K562 (cell line): ENCODE measurements around the gene SH3BGRL3. TPM values are rescaled to one million over a fixed set of nuclear protein-coding genes. Genes with fewer than 3 reads are reported as not detected.

ENCODE experiments used
- AFF1 ChIP-seq, 2 experiments: fragments of 450-650 bp; IDR thresholded peaks; 2 replicates each; pipeline ENCODE4 v1.6.1; 2018; ENCODE audit warnings: mild to moderate bottlenecking in 2 of 2, low read depth in 1 of 2; ENCODE audit not compliant: partially characterized antibody in 2 of 2
- ASH1L ChIP-seq: fragments of 450-650 bp; IDR thresholded peaks from 2 replicates; pipeline ENCODE4 v1.6.1; 2018; ENCODE audit warnings: borderline replicate concordance, mild to moderate bottlenecking, low read depth; ENCODE audit not compliant: partially characterized antibody
- DNMT1 ChIP-seq: fragments of 450-650 bp; IDR thresholded peaks from 2 replicates; pipeline ENCODE4 v1.6.1; 2016; ENCODE audit warnings: antibody characterized with exemption, mild to moderate bottlenecking
- FIP1L1 ChIP-seq: fragments of 200-400 bp; formaldehyde crosslinking; IDR thresholded peaks from 2 replicates; pipeline ENCODE4 v1.6.1; 2018; ENCODE audit warnings: mild to moderate bottlenecking, low read depth, low read length; ENCODE audit not compliant: poor library complexity, severe bottlenecking
- FOXK1 ChIP-seq: sonication (generic); formaldehyde crosslinking; IDR thresholded peaks from 2 replicates; pipeline ENCODE4 v1.8.0; 2022; ENCODE audit warnings: missing genetic modification reagents, mild to moderate bottlenecking, borderline replicate concordance
- FOXO4 ChIP-seq: fragments of 450-650 bp; formaldehyde crosslinking; IDR thresholded peaks from 2 replicates; pipeline ENCODE4 v1.4.0; 2020; ENCODE audit warnings: mild to moderate bottlenecking, moderate library complexity
- MLX ChIP-seq, 2 experiments: fragments of 450-650 bp in 1 of 2; sonication (generic) in 1 of 2; formaldehyde crosslinking; conservative IDR thresholded peaks; 2 replicates each; pipeline versions ENCODE4 v1.4.0 to v1.8.1; 2020 to 2022; ENCODE audit warnings: mild to moderate bottlenecking in 1 of 2, missing genetic modification reagents in 1 of 2
- NELFE ChIP-seq: IDR thresholded peaks from 2 replicates; pipeline ENCODE4 v1.6.1; 2011; ENCODE audit warnings: mild to moderate bottlenecking; ENCODE audit not compliant: insufficient read depth, insufficient read length
- PTBP1 ChIP-seq: fragments of 200-400 bp; formaldehyde crosslinking; IDR thresholded peaks from 2 replicates; pipeline ENCODE4 v1.6.1; 2017; ENCODE audit warnings: low read depth, low read length
- STAG1 ChIP-seq: sonication (generic); formaldehyde crosslinking; IDR thresholded peaks from 2 replicates; pipeline ENCODE4 v1.5.0; 2020; ENCODE audit warnings: missing genetic modification reagents, borderline replicate concordance
- TRIM28 ChIP-seq: fragments of 450-650 bp; IDR thresholded peaks from 2 replicates; pipeline ENCODE4 v1.6.1; 2017
- USF1 ChIP-seq: sonication (generic); formaldehyde crosslinking; IDR thresholded peaks from 2 replicates; pipeline ENCODE4 v1.9.0; 2022; ENCODE audit warnings: mild to moderate bottlenecking, missing genetic modification reagents
- XRCC3 ChIP-seq: fragments of 450-650 bp; IDR thresholded peaks from 2 replicates; pipeline ENCODE4 v1.6.1; 2017; ENCODE audit warnings: mild to moderate bottlenecking, moderate library complexity
- ZNF655 ChIP-seq: fragments of 250-450 bp; sonication (Bioruptor Pico); IDR thresholded peaks from 2 replicates; pipeline ENCODE4 v1.5.0; 2021
- ZNF76 ChIP-seq: fragments of 250-450 bp; sonication (Bioruptor Pico); IDR thresholded peaks from 2 replicates; pipeline ENCODE4 v1.4.0; 2020; ENCODE audit warnings: mild to moderate bottlenecking, moderate library complexity, borderline replicate concordance
- ZZZ3 ChIP-seq: fragments of 450-650 bp; IDR thresholded peaks from 2 replicates; pipeline ENCODE4 v1.6.1; 2016; ENCODE audit warnings: antibody characterized with exemption, mild to moderate bottlenecking, moderate library complexity
- polyA plus RNA-seq, 8 experiments: library from polyadenylated mRNA; depleted of rRNA in 4 of 8; stranded (reverse) in 5 of 8; unstranded in 3 of 8; fragments of >200 nt; fragmentation: Nextera tagmentation in 2 of 8; fragmentation: Illumina TruSeq in 1 of 8; extraction: Ambion mirVana in 2 of 8; extraction: Trizol in 1 of 8; gene quantifications; 2 replicates each; pipeline versions ENCODE4 v1.2.1 to v1.2.3, GENCODE V29; 2011 to 2014; ENCODE audit warnings: inconsistent platforms in 1 of 8, missing spikeins in 1 of 8
- total RNA-seq, 7 experiments: library from RNA; depleted of rRNA in 6 of 7; stranded (reverse); fragments of >200 nt in 6 of 7; fragmentation: Illumina TruSeq in 2 of 7; extraction: Trizol in 2 of 7; gene quantifications; 2 replicates each; pipeline versions ENCODE4 v1.2.1 to v1.2.3, GENCODE V29; 2011 to 2021; ENCODE audit warnings: low replicate concordance in 1 of 7
- TF ChIP-seq, protein P1 (sequence below): fragments of 450-650 bp; IDR thresholded peaks from 2 replicates; pipeline ENCODE4 v1.6.1; 2016; ENCODE audit warnings: antibody characterized with exemption

Gene SH3BGRL3
- total and polyA plus RNA-seq, 9 of the 15 experiments (the other 6 are each of a cell fraction or from before 2014, with no cell fraction given): 30.3 to 140 (median 54.2) TPM

- TF ChIP-seq, protein P1, sequence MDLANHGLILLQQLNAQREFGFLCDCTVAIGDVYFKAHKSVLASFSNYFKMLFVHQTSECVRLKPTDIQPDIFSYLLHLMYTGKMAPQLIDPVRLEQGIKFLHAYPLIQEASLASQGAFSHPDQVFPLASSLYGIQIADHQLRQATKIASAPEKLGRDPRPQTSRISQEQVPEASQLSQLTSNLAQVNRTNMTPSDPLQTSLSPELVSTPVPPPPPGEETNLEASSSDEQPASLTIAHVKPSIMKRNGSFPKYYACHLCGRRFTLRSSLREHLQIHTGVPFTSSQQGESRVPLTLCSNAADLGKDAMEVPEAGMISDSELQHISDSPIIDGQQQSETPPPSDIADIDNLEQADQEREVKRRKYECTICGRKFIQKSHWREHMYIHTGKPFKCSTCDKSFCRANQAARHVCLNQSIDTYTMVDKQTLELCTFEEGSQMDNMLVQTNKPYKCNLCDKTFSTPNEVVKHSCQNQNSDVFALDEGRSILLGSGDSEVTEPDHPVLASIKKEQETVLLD: peak; percentile 13; the same call in 1 of the 2 replicates
- no peak for TF ChIP-seq ZNF655 (CRISPR knock-in tag)
- TF ChIP-seq MLX (CRISPR knock-in tag; conservative IDR thresholded peaks at IDR 0.05): no peak
- no peak for TF ChIP-seq XRCC3
- peak in 1 of 2 experiments; percentile 16 for TF ChIP-seq AFF1 (IDR thresholded peaks at IDR 0.05; ENCODE audit: low read depth in 1 of 2, partially characterized antibody in 2 of 2)
- TF ChIP-seq ASH1L: no peak
- TF ChIP-seq PTBP1: no peak
- TF ChIP-seq ZZZ3: no peak
- peak; percentile 34; the same call in 1 of the 2 replicates for TF ChIP-seq USF1 (CRISPR knock-in tag)
- TF ChIP-seq FOXO4: no peak
- no peak for TF ChIP-seq STAG1 (CRISPR knock-in tag)
- no peak for TF ChIP-seq FOXK1 (CRISPR knock-in tag)
- TF ChIP-seq TRIM28: no peak
- no peak for TF ChIP-seq DNMT1
- no peak for TF ChIP-seq FIP1L1
- TF ChIP-seq ZNF76 (CRISPR knock-in tag): no peak
- TF ChIP-seq NELFE: no peak
These were observed 45.1 kb upstream of the SH3BGRL3 start (continued) for GRCh38 chr1:26234644-26235370.
